ENCODE data around the gene POP7.

Gene POP7

GRCh38 chr7:100676501-100677306 is 29.2 kb upstream of the POP7 start:
- Mint-ChIP-seq H3K9me3 (no peaks in the 10 kb centered on the region), H3K4me1 (peaks cover 58% of the 10 kb centered on the region), H3K27me3 (no peaks in the 10 kb centered on the region), H3K27ac (peak overlapping the region; percentile 84 to 94), H3K4me3 (peak overlapping the region; percentile 86 to 89)
- no peak for ATAC-seq
- DNase-seq, result no peak

- no peak for DNase-seq
- H3K4me3 Mint-ChIP-seq, result peak overlapping the region; percentile 18 to 32
- peak overlapping the region; percentile 54 to 61 for H3K27ac Mint-ChIP-seq
- peaks cover 66% of the 10 kb centered on the region for H3K4me1 Mint-ChIP-seq
- no peaks in the 10 kb centered on the region for H3K9me3 Mint-ChIP-seq
- H3K27me3 Mint-ChIP-seq, result no peaks in the 10 kb centered on the region
- no peak for ATAC-seq
Observed at GRCh38 chr7:100677308-100678267, 28.3 kb upstream of the POP7 start.

DNA sequence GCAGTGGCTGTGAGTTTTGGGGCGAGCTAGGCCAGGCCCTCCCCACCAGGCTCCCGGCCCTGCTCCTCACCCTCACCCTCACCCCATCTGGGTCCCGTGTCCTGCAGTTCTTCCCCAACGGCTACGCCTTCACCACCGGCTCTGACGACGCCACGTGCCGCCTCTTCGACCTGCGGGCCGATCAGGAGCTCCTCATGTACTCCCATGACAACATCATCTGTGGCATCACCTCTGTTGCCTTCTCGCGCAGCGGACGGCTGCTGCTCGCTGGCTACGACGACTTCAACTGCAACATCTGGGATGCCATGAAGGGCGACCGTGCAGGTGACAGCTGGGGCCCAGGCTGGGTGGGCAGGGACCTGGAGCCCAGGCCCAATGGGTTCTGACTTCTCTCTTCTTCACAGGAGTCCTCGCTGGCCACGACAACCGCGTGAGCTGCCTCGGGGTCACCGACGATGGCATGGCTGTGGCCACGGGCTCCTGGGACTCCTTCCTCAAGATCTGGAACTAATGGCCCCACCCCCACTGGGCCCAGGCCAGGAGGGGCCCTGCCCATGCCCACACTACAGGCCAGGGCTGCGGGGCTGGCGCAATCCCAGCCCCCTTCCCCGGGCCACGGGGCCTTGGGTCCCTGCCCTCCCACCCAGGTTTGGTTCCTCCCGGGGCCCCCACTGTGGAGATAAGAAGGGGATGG is 27.5 kb upstream of the POP7 start:
- Mint-ChIP-seq H3K27me3 (no peaks in the 10 kb centered on the region), H3K27ac (peak overlapping the region in 1 of 2 donors; percentile 92), H3K9me3 (no peaks in the 10 kb centered on the region), H3K4me1 (peaks cover 65% of the 10 kb centered on the region), H3K4me3 (peak overlapping the region in 1 of 2 donors; percentile 19)
- DNase-seq, result no peak
- ATAC-seq, result no peak

DNA sequence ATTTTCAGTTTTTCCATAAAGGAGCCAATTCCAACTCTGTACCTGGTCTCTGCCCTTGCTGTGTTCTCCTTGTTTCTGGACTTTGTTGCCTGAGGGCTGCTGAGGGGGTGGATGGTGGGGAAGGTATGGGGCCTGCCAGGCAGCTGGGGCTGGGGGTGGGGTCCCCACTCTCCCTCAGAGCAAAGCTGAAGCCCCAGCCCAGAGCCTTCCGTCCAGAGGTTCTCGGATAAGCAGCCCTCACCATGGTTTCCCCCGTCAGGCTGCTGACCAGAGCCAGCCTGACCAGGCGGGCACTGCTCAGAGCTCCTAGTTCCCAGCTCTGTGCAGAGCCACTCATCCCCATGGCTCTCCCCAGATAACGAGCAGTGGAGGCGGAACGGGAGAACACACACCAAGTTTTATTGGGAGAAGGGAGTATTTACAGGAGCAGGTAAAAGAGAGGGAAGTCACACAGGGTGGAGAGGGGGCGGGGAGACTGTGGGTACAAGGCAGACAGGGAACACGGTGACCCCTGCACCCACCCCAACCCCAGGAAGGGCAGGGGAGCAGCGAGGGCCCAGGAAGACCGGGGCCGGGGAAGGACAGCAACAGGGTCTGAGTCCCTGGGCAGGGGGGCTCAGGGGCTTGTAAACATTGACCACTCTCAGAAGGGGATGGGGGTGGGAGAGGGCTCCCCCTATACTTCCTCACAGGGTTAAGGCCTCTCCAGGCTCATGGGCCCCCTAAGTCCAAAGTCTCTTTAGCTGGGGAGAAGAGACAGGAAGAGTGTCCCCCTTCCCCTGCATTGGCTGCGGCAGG is 26.6 kb upstream of the POP7 start:
- ATAC-seq (no peak), DNase-seq (no peak)
- H3K4me1 Mint-ChIP-seq, result peaks cover 66% of the 10 kb centered on the region
- peak overlapping the region; percentile 38 to 62 for H3K27ac Mint-ChIP-seq
- no peaks in the 10 kb centered on the region for H3K27me3 Mint-ChIP-seq
- H3K9me3 Mint-ChIP-seq, result no peaks in the 10 kb centered on the region
- H3K4me3 Mint-ChIP-seq, result no peak overlapping the region

DNA sequence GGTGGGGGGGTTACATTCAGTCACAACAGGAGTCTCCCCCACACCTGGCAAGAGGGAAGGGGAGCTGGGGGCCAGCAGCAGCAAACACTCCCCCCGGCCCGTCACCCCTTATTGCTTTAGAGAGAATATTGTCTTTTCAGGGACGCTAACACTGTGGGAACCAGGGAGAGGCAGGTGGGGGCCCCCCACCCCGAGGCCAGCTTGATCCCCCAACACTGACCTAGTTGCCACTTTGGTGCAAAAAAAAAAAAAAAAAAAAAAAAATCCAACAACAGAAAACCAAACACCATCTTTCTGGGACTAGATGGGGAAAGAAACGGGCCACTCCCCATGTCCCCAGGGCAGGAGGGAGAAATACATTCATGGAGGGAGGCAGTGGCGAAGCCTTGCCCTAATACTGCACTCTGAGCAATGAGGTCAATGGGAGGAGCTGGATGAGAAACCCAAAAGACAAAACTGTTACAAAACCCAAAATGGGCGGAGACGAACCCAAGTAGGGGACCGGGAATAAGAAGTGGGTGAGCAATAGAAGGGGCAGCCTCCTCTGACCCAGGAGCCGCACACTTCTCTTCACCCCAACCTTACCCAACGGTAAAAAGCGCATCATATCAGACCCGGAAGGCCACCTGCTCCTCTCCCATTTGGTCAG is 25.9 kb upstream of the POP7 start:
- no peak for ATAC-seq
- Mint-ChIP-seq H3K27ac (peak overlapping the region; percentile 67 to 81), H3K4me1 (peaks cover 66% of the 10 kb centered on the region), H3K4me3 (no peak overlapping the region), H3K27me3 (no peaks in the 10 kb centered on the region), H3K9me3 (no peaks in the 10 kb centered on the region)
- DNase-seq, result no peak

DNA sequence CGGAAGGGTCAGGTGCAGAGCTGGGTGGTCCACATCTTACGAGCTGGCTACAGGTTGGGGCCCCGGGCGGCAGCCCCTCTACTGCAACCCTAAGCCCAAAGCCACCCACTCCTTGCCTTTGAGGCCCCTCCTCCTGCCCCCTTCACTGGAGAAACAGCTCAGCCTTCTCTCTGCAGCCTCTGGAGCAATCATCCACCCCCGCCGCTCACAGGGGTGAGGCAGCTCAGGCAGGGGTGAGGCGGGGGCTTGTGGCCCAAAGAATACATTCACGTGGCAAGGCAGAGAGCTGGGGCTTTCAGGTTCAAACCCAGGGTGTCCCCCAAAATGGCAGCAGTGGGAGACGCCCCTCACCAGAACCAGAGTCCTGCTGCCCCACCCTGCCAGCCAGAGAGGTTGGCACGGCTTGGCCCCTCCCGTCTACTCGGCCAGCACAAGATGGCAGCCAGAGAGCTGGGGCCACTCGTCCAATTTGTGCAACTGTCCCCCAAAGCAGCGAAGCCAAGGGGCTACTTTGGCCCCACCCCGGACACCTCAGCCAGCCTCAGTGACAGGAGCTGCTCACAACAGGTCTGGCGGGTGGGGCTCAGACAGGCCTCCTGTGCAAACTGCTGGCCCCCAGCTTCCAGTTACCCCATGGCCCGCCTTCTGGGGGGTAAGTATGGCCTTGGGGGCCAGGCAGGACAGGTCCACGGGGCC is 25.2 kb upstream of the POP7 start:
- H3K4me1 Mint-ChIP-seq, result peaks cover 66% of the 10 kb centered on the region
- no peak for ATAC-seq
- H3K9me3 Mint-ChIP-seq, result no peaks in the 10 kb centered on the region
- H3K4me3 Mint-ChIP-seq, result no peak overlapping the region
- H3K27ac Mint-ChIP-seq, result peak overlapping the region in 1 of 2 donors; percentile 66
- DNase-seq, result no peak
- H3K27me3 Mint-ChIP-seq, result no peaks in the 10 kb centered on the region

DNA sequence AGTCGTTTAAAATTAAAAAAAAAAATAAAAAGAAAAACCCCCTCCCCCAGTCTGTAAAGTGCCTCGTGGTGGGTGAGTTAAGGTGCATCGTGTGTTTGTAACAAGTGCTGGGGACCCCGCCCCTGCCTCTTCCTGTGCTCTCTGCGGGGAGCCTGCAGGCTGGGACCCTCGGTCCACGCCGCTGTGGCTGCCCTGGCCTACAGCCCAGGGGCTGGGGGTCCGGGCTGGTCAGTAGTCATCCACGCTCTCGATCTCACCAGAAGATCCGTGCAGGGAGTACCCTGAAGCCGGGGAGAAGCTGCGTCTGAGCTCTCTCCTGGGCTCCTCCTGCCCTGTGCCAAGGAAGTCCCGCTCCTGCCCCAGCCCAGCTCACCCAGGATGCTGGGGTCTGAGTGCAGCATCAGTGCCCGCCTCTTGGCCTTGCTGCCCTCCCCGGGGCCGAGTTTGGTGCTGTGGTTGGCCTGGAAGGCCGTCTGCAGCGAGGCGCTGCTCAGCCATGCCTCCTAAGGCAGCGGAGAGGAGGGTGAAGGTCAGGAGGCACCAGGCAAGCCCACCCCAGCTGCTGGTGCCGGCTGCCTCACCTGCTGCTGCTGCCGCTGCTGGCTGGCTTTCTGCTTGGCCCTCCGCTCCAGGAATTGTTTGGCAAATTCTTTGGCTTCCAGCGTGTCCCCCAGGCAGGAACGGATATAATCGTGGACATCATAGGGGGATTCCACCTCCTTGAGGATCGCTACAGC is 24.3 kb upstream of the POP7 start:
- DNase-seq, result no peak
- Mint-ChIP-seq H3K4me3 (no peak overlapping the region), H3K4me1 (peaks cover 60% of the 10 kb centered on the region), H3K27ac (peak overlapping the region in 1 of 2 donors; percentile 28), H3K27me3 (no peaks in the 10 kb centered on the region), H3K9me3 (no peaks in the 10 kb centered on the region)
- no peak for ATAC-seq

- Mint-ChIP-seq H3K9me3 (no peaks in the 10 kb centered on the region), H3K27ac (peak overlapping the region in 1 of 2 donors; percentile 71), H3K27me3 (no peaks in the 10 kb centered on the region), H3K4me1 (peaks cover 56% of the 10 kb centered on the region), H3K4me3 (no peak overlapping the region)
- peak; percentile 10 for ATAC-seq
- DNase-seq, result no peak
Observed at GRCh38 chr7:100682228-100682741, 23.6 kb upstream of the POP7 start.

DNA sequence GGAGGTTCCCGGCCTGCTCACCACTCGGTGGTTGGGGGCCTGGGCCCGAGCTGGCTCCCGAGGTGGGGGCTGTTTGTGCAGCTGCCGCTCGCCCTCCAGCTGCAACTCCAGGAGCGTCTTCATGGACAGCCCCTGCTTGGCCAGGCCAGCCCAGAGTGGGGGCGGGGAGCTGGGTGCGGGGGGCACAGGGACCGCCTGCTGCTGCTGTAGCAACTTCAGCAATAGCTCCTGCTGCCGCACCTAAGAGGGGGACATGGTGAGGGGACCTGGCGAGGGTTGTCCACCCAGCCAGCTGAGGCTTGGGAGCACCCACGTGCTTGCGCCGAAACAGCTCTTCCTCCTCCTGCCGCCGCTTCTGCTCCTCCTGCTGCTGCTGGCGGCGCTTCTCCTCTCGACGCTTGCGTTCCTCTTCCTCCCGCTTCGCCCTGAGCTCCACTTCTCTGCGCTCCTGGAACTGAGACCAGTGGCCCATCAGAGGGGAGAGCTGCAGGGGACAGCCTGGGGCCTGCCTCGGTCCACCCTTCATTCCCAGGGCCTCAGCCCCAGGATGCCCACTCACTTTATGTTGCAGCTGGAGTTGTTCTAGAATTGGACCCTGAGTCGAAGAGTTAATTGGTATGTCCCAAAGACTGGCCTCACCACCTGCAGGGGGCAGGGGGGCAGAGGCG is 22.8 kb upstream of the POP7 start:
- peaks cover 55% of the 10 kb centered on the region for H3K4me1 Mint-ChIP-seq
- no peaks in the 10 kb centered on the region for H3K27me3 Mint-ChIP-seq
- no peaks in the 10 kb centered on the region for H3K9me3 Mint-ChIP-seq
- H3K4me3 Mint-ChIP-seq, result no peak overlapping the region
- no peak for ATAC-seq
- DNase-seq, result no peak
- H3K27ac Mint-ChIP-seq, result no peak overlapping the region

DNA sequence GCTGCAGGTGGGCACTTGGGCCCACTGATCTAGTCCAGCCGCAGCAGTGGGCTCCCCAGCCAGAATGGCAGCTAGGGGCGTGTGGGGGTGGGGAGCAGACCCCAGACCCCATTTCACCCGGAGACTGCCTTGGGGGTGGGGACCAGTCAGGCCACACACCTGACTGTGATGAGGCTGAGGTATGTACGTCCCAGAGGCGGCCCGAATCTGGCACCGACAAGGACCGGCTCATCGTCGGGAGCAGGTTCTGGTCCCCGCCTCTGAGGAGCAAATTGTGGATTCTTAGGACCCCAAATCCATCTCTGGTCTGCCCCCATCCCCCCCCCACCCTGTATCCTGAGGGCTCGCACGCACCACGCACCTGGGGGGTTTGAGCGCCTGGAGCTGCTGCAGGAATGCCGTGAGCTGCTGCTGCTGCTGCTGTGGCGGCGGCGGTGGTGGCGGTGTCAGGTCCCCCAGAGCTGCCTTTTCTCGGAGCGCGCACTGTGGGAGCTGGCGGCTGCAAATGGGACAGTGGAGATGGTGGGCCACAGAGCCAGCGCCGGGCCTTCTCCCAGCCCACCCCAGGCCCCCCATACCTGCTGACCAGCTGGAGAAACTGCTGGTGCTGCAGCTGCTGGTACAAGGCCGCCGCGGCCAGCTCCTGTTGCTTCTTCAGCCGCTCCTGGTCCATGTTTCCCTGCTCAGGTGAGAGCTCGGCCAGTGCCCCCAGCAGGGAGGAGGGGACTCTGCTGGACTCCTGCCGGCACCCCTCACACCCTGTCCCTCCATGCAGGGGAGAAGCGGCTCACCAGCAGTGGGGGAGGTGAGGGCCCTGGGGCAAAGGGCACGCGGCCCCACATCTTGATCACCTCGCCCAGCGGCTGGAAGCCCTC is 22.0 kb upstream of the POP7 start:
- Mint-ChIP-seq H3K27me3 (no peaks in the 10 kb centered on the region), H3K4me1 (peaks cover 58% of the 10 kb centered on the region), H3K4me3 (no peak overlapping the region), H3K27ac (no peak overlapping the region), H3K9me3 (no peaks in the 10 kb centered on the region)
- DNase-seq (no peak), ATAC-seq (no peak)

GRCh38 chr7:100684534-100685042 is 21.3 kb upstream of the POP7 start:
- H3K4me3 Mint-ChIP-seq, result no peak overlapping the region
- H3K4me1 Mint-ChIP-seq, result peaks cover 59% of the 10 kb centered on the region
- no peak overlapping the region for H3K27ac Mint-ChIP-seq
- no peaks in the 10 kb centered on the region for H3K27me3 Mint-ChIP-seq
- no peak for DNase-seq
- no peak for ATAC-seq
- H3K9me3 Mint-ChIP-seq, result no peaks in the 10 kb centered on the region

DNA sequence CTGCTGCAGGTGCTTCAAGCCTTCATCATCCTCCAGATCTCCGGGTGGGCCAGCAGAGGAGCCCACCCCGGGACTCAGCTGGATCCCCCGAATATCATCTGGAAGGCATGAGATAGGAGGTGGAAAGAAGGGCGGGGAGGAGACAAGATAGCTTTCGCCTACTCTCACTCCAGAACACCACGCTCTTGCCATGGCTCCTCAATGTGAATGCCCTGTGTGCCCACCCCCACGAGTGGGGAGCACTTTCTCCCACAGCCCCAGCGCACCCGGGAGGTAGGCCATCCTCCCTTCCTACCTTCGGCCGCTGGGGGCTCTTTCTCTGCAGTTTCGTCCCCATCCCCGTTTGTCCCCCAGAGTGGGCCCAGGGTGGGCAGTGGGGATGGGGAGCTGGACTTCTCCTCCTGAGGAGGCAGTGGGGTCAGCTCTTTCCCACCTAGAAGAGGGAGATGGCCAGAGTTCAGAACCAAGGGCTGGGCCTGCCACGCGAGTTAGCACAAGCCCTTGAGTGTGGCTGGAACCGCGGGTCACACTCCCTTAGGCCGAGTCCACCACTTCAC is 20.8 kb upstream of the POP7 start:
- H3K27ac Mint-ChIP-seq, result peak overlapping the region in 1 of 2 donors; percentile 91
- H3K9me3 Mint-ChIP-seq, result no peaks in the 10 kb centered on the region
- peaks cover 58% of the 10 kb centered on the region for H3K4me1 Mint-ChIP-seq
- DNase-seq (no peak), ATAC-seq (no peak)
- H3K27me3 Mint-ChIP-seq, result no peaks in the 10 kb centered on the region
- no peak overlapping the region for H3K4me3 Mint-ChIP-seq

All from stimulated activated naive CD8-positive, alpha-beta T cell treated with anti-CD3 and anti-CD28 coated beads, Interleukin-15, amount 100 ng/mL, for 72 hours (primary cell).